ENCODE measurements around the gene IFFO2.

DNA sequence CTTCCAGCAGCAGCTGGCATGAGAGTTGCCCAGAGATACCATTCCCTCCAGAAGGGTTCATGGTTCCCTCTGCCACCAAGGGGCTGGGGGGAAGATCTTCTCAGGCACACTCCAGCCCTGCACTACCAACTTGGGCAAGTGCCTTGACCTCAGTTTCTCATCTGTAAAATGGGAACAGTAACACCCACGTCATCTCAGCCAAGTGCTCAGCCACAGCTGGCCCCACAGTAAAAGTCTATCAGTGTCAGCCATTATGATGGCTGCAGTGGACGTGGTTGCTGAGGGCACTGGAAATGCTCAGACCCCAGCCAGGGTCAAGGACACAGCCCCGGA lies 80.7 kb downstream of the IFFO2 start:
- TF ChIP-seq, protein P1, sequence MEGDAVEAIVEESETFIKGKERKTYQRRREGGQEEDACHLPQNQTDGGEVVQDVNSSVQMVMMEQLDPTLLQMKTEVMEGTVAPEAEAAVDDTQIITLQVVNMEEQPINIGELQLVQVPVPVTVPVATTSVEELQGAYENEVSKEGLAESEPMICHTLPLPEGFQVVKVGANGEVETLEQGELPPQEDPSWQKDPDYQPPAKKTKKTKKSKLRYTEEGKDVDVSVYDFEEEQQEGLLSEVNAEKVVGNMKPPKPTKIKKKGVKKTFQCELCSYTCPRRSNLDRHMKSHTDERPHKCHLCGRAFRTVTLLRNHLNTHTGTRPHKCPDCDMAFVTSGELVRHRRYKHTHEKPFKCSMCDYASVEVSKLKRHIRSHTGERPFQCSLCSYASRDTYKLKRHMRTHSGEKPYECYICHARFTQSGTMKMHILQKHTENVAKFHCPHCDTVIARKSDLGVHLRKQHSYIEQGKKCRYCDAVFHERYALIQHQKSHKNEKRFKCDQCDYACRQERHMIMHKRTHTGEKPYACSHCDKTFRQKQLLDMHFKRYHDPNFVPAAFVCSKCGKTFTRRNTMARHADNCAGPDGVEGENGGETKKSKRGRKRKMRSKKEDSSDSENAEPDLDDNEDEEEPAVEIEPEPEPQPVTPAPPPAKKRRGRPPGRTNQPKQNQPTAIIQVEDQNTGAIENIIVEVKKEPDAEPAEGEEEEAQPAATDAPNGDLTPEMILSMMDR (IDR thresholded peaks at IDR 0.05), result no peak
- TF ChIP-seq POLR2A (IDR thresholded peaks at IDR 0.05), result no peak

Data from upper lobe of left lung (tissue), 4 donors.